Ureter (tissue), 1 donor: ENCODE measurements around the gene SPEF1. TPM values are rescaled to one million over a fixed set of nuclear protein-coding genes. Genes with fewer than 3 reads are reported as not detected.

ENCODE experiments used
- DNase-seq: peaks from one replicate; pipeline ENCODE4 v3.0.0-alpha.2; 2020; ENCODE audit warnings: low spot score
- total RNA-seq: library from RNA; stranded (reverse); gene quantifications from one replicate; pipeline ENCODE4 v1.2.4, GENCODE V29; 2023
- donor health status: DM: yes; HTN: yes; CAD: no.

The SPEF1 gene
- total RNA-seq, 1 donor from 2014 or later = 0.29 TPM

DNA sequence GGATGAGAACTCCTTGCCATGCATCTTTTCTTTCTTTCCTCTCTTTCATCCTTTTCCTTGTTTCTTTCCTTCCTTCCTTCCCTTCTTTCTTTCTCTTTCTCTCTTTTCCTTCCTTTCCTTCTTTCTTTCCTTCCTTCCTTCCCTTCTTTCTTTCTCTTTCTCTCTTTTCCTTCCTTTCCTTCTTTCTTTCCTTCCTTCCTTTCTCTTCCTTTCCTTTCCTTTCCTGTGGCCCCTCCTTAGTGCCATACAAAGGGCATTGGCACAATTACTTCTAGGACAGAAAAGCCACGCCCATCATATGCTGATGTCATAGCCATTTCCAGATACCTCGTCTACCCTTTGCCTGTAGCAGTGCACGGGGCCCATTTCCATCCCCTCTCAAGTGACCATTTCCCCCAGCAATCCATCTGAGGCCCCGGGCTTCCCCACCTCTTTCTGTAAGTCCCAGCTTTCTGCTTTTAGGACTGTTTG lies 7.5 kb upstream of the SPEF1 start:
- DNase-seq = no peak

DNA sequence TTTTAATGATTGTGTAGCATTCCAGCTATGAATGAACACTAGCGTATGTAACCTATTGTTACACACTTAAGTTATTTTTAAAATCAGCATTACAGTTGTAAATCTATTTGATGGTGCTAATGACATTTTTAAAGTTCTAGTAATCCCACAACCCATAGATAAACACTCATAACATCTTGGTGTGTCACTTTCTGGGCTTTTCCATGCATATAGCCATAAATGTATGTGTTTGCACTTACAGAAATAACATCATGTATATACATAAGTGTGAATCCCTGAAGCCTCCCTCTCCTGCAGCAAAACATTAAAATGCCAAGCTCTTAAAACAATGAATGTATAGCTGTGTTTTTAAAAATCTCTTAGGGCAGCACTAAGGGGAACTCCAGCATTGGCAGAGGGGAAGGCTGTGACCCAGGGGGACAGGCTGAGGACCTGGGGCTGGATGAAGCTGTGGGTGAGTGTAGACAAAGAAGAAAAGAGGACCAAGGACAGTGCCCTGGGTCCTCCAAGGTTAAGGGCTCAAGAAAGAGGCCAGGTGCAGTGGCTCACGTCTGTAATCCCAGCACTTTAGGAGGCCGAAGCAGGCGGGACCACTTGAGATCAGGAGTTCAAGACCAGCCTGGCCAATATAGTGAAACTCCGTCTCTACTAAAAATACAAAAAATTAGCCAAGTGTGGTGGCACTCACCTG lies 6.2 kb upstream of the SPEF1 start:
- no peak for DNase-seq

DNA sequence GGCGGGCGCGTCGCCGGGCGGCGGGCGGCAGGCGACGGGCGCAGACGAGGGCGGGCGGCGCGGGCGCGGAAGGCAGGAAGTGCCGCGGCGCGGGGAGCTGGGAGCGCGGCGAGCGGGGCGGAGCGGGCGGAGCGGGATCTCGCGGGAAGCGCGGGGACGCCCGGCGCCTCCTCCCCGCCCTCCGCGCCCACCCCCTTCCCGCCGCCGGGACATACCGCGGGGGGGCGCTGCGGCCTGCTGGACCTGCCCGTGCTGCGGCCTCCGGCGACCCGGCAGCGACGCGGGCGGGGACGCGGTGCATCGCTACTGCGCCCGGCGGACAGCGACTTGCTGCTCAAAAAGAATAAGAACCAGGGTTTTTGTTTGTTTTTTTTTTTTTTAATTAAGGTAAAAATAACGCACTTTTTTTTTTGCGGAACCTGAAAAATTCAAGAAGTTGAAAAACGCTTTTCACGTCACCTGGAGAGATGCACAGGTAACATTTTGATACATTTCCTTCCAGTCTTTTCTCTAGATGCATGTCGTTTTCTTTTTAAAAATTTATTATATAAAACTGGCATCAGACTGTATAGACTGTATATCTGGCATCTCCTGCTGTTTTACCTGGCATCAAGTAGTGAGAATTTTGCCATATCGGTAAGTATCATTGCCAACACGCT lies 5.5 kb upstream of the SPEF1 start, which contains the start of gene CENPB:
CENPB (minus strand) TSS at position 76 of the 659 bp plus-strand sequence. CDS start 257 bp downstream, outside the sequence.
- peak; percentile 90 for DNase-seq

DNA sequence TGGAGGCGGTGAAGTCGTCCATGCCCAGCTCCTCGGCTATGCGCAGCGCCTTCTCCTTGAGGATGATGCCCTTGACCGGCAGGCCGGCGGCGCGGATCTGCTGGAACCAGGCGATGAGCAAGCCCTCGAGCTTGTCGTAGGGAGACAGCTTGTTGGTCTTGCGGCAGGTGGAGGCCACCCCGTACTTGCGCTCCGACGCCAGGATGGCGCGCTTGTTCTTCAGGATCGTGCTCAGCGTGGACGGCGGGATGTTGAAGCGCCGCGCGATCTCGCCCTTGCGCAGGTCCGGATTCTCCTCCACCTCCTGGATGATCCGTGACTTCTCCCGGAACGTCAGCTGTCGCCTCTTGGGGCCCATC lies 4.9 kb upstream of the SPEF1 start:
- peak; percentile 61 for DNase-seq

DNA sequence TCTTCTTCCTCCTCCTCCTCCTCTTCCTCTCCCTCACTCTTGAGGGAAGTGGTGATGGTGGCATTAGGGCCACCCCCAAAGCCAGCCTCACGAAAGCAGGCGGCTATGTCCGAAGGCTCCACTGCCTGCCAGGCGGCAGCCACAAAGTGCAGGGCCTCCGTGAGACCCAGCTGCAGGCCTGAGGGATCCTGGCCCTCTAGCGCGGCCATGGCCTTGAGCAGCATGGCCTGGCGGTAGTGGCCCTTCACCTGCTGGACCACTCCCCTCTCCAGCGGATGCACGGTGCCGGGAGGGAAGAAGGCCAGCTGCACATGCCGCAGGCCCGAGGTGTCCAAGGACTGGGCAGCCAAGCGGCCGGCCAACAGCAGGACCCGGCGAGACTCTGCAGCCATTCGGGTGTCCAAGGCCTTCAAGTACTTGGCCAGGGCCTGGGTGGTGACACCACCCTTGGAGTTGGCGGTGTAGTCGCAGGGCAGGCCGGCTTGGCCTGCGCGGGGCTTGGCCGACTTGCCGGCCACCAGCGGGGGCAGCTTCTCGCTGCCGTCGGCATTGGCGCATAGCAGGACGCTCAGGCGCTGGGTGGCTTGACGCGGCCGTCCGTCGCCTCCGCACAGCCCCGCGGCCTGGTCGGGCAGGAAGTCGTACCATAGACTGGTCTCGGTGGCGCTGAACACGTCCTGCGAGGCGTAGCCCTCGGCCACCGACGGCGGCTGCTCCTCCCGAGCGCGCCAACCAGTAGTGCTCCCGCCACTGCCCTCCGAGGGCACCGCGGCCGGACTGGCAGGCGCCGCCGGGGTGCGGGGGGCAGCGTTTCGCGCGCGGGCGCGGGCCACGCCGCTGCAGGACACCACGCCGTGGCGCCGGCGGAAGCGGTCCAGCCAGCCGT lies 4.2 kb upstream of the SPEF1 start:
- peak; percentile 48 for DNase-seq

DNA sequence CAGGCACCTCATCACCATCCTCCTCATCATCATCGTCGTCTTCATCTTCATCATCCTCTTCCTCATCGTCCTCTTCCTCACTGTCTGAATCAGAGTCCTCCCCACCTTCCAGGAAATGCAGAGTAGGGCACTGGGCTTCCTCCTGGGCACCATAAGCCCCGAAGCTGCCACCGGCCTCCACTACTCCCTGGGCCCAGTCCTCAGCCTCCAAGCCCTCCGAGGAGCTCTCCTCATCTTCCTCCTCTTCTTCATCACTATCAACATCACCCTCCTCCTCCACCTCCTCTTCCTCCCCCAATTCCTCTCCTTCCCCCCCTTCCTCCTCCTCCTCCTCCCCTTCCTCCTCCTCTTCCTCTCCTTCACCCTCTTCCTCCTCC lies 3.6 kb upstream of the SPEF1 start:
- no peak for DNase-seq

DNA sequence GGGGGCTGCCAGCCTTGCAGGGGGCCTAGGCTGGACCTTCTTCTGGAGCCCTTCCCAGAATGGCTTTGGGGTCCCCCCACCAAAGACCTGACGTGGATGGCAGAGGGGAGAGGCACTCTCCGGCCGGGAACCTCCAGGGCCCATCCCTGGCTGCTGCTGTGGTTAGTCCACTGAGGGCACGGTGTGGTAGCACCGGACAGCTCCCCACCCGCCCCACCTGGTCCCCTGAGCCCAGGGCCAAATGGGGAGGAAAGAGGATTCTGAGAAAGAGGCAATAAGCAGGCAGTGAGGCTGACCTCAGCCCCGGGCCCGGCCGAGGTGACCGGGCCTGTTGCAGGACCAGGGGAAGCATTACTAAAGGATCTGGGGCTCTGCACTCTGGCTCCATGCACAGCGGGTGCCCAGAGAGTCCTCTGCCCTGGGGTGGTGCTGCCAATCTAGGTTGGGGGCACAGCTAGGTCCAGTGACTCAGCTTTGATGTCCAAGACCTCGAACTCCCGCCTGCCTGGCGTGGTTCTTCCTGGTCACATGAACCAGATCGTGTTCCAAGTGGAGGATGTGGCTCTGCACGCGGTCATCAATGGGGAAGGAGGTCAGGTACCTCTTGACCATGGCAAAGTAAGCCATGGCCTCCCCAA lies 3.1 kb upstream of the SPEF1 start:
- no peak for DNase-seq

DNA sequence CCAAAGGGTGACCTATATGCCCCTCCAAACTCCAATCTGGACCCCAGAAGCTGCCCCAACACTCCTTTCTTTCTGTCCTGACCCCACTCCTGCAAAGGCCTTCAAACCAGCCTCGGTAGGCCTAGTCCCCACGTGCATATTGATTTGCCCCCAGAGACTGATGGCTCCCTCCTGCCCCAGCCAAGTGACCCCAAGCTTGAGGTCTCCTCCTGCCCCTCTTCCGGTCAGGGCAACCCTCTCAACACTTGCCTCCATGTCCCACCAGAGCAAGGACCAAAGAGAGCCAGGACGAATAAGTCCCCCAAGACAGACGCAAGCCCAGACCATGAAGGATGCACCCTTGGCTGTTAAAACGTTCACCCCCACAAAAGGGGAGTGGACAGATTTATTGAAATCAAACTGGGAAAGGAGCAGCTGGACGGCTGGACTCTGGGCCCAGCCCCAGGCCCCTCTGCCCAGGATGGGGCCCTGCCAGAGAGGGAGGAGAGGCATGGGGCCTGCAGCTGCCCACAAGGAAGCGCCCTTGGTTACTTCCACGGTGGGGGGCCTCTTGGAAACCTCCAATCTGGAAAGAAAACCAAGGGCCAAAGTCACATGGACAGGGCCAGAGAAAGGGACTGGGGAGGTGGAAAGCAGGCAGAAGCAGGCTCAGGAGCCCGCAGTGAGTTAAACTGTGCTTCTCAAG lies 2.4 kb upstream of the SPEF1 start:
- no peak for DNase-seq

DNA sequence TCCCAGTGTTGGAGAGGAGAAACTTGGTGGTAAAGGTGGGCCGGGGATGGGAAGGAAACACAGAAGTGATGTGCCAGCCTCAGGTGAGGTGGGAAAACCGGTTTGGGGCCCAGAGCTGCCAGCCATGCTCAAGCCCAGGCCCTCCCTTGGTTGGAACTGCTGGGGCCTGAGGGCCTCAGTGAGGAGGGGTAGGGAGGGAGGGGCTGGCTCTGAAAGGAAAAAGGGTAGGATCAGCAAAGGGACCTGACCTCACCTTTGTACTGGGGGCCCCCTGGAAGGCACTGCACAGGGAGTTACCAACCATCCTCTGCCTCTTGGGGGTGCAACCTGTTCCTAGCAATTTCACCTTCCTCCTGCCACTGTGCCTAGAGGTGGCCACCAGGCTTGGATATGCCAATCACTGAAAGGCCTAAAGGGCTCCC lies 1.8 kb upstream of the SPEF1 start:
- peak; percentile 61 for DNase-seq

DNA sequence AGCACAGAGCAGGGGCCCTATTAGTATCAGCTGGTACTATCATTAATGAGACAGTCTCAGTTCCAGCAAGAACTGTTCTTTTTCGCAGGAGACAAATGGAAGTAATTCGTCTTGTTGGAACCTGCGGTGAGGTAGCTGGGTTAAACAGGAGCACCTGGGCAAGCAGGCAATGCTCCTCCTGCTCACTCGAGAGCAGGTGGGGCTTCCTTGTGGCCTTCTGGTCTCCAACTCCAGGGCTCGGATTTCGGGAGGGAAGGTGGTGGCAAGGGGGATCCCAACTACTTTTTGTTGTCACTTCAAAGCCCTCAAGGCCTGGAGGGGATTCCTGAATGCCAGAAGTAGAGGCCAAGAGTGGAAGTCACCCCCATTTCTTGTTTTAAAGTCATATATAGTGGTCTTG lies 1.3 kb upstream of the SPEF1 start:
- DNase-seq = peak; percentile 46

DNA sequence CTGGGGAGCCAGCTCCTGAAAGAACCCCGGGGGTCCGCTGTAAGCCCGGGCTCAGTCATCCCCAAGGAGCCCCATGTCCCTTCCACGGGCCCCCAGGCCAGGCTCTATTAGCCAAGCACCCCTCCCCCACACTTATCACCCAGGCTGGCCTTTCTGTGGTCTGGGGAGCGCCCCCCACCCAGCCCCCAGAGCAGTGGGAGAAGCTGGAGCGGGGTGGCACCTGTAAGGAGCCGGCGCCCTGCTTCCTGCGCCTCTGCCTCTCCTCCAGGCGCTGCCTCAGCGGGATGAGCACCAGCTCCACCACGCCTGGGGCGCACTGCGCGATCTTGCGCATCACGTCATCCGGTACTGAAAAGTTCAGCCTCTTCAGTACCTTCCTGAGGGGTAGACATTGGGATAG lies 2.3 kb downstream of the SPEF1 start:
- DNase-seq = no peak

DNA sequence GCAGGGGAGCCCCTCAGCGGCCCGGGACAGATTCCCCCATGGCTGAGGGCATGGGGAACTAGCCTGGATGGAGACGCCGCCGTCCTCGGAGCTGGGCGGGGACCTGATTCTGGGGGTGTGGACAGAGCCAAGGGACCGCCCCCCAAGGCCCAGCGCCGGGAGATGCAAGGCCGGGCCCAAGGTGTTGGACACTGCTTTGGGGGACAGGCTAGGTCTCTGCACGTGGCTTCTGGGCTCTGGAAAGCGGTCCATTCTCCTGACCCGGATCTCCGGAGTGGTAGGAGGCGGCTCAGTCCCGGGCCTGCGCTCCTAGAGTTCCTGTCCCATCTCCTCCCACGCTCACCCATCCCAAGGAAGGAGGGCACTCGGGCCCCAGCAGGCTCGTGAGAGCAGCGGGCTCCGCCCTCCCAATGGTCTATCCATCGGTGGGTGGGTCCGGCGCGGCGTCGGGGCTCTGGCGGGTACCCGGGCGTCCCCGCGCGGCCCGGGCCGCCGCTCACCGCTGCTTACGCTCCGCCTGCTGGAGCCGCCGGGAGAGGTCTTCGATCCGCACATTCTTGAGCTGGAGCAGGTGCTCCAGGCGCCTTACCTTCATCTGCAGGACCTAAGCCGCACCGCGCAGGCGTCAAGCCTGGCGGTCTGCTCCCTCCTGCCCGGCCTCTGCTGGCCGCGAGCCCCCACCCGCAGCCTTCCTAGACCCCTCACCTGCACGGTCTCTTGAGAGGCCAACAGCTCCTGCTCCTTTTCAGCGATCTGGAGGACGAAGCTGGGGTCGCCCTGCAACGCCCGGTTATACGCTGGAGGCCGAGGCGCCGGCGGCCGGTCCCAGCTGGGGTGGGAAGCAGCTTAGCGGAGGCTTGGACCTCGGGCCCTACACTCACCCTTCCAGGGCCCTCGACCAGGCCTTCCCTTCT lies 3.3 kb downstream of the SPEF1 start:
- DNase-seq = peak; percentile 74

DNA sequence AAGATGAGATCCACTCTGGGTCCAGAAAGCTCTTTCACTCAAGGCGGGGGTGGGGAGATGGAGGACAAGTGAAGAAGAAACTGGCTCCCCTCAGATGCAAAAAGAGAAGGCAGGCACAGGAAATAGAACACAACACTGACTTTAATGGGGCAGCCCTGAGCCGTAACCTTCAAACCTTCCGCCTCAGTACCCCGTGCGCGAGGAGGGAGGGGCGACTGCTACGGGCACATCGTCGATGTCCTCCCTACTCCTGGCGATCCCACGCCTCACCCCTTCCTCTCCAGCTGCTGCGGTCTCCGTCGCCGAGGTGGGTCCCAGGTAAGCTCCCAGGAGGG lies 3.9 kb downstream of the SPEF1 start:
- no peak for DNase-seq

DNA sequence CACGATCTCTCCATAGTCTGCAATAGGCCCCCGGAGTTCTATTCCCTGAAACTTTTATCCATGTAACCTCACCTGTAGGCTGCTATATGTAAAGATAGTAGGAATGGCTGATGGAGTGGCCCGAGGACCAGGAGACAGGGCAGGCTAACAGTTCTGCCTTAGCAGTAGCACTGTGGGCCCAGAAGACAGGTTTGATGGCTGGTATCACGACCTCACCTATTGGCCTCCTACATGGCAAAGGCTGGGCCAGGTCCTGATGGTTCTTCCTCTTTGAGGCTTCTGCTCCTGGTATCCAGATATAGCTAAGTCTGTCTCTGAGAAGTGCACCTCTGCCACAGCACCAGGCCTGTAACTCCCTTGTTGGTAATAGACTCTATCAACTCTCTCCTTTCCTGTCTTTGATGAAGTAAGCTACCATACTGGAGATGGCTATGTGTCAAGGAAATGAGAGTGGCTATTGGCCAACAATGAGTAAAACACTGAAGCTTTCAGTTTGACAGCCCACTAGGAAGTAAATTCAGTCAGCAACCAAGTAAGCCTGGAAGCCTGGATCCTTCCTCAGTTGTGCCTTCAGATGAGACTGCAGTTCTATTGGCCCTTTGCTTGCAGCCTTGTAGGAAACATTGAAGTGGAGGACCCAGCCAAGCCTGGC lies 5.7 kb downstream of the SPEF1 start:
- no peak for DNase-seq

DNA sequence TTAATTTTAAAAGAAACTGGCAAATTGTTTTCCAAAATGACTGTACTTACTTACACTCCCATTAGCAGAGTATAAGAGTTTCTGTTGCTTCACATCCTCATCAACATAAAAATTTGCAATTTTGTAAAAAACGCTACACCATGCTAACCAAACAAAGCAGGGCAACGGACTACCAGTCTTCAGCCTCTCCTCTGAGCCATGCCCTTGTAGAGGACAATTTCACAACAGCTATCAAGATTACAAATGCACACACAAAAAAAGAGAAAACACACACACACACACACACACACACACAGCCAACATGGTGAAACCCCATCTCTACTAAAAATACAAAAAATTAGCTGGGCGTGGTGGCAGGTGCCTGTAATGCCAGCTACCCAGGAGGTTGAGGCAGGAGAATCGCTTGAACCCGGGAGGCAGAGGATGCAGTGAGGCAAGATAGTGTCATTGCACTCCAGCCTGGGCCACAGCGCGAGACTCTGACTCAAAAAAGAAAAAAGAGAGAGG lies 9.6 kb downstream of the SPEF1 start:
- no peak for DNase-seq

DNA sequence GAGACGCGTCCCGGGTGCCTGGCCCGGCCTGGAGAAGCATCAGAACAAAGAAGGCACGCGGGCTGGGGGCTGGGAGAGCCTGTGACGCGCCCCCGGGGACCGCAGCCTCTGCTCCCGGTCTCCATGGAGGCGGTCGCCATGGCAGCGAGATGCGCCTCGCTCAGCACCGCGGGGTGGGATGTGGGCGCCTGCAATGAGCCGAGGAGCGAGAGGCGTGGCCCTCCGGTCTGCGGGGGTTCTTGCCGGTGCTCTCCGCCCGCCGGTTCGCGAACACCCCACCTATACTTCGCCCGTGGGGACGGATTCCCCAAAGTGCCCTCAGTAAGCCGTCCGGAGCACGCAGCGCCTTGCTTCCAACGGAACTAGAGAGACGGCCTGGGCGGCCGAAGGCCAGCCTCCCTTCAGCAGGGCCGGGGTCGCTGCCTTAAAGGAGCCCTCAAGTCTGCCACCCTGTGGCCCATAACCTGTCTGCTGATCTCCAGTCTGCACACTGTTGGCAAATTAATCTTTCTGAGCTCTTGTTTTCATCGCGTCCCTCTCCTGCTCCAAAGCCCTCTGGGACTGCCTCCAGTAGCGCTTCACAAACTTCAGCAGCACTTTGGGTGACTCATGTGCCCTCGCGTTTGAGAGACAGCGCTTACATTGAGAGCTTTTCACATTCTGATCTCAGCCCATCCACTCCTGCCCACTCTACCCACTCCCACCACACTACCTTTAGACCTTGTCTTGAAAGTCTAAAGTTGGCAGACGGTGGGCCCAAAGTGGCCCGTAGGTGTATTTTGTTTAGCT lies 12.7 kb downstream of the SPEF1 start:
- DNase-seq = peak; percentile 75

DNA sequence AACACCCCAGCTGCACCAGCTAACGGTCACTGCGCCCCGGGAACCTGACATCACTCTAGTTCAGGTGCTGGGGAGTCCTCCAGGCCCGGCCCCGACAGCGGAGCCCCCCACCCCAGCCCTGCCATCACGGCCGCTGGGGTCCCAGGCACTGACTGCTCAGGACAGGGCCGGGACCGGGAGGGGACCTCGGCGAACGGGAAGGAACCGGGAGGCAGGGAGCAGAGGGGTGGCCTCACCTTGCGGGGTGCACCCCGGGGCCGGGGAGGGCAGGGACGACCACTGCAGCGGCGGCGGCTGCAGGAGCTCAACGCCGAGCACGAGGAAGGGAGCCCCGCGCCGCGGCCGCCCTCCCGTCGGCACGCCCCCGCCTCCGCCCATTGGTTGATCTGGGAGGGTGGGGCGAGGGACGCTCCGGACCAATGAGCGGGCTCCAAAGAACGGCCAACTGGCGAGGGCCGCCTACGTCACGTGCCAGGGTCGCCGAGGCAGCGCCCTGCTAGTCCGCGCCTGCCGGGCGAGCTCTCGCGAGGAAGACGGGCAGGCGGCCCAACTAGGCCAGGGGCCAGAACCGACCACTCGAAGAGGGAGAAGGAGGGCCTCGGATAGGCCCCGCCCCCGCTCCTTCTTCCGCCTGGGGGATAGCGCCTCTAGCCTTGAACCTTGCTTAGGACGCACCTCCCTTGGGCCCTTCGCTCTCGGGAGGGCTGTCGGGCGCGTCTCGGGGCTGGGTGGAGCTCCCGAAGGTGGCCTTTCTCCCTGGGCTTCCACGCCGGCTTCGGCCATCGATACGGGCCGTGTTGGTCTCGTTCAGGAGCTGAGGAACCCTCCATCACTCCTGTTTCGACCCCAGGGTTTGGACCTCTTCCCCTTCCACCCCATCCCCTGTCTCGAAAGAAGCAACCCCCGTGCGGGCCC lies 13.6 kb downstream of the SPEF1 start, which contains the start of gene ADISSP:
ADISSP (minus strand) TSS at position 327 of the 915 bp plus-strand sequence. CDS start 7,653 bp downstream, outside the sequence.
- DNase-seq = peak; percentile 99

DNA sequence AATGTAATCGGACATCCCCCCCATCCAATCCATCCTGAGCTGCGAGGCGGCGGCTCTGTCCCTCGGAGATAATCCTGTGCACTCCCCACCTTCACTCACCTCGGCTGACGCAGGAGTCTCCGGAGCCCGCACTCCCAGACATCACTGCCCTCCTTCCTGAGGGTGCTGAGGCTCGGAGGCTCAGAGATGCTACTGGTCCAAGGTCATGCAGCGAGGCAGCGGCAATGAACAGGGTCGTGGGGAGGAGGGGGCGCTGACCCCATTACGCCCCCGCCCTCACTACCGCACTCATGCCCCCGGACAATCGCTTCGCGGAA lies 14.2 kb downstream of the SPEF1 start:
- no peak for DNase-seq
